ENCODE data around the gene S1PR3. TPM values are rescaled to one million over a fixed set of nuclear protein-coding genes. Genes with fewer than 3 reads are reported as not detected.

S1PR3 gene
- total and polyA plus RNA-seq, 2 donors (not counting 1 experiment from before 2014, with no cell fraction given): 20.5 to 23.8 TPM

DNA sequence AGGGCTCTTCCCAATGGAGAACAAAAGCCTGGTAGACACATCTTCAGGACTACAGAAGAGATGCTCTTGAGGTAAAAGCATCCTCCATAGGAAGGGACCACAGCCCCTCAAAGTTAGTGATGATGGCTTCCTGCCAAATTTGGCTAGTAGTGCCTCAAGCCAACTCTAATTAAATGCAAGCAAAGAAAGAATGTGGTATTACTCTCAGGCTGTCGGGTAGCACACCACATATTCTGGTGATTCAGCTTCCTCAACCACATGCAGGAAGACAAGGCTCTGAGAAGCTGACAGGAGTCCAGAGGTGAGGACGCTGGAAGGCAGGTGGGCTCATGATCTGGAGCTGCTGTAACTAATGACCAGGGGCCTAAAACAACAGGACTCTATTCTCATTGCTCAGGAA, 37.2 kb upstream of the S1PR3 start:
- no peak overlapping the region for H3K27ac ChIP-seq (ENCODE audit: insufficient read depth, low read length)
- TF ChIP-seq, protein P1, sequence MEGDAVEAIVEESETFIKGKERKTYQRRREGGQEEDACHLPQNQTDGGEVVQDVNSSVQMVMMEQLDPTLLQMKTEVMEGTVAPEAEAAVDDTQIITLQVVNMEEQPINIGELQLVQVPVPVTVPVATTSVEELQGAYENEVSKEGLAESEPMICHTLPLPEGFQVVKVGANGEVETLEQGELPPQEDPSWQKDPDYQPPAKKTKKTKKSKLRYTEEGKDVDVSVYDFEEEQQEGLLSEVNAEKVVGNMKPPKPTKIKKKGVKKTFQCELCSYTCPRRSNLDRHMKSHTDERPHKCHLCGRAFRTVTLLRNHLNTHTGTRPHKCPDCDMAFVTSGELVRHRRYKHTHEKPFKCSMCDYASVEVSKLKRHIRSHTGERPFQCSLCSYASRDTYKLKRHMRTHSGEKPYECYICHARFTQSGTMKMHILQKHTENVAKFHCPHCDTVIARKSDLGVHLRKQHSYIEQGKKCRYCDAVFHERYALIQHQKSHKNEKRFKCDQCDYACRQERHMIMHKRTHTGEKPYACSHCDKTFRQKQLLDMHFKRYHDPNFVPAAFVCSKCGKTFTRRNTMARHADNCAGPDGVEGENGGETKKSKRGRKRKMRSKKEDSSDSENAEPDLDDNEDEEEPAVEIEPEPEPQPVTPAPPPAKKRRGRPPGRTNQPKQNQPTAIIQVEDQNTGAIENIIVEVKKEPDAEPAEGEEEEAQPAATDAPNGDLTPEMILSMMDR (conservative IDR thresholded peaks at IDR 0.05 in 1 of 2, IDR thresholded peaks at IDR 0.05 in 1 of 2; ENCODE audit: low read depth in 1 of 2, low read length in 2 of 2): no peak
- no peak for TF ChIP-seq EZH2 (IDR thresholded peaks at IDR 0.05; ENCODE audit: low read length, missing control alignments)
- H2AFZ ChIP-seq (ENCODE audit: low read length): no peak overlapping the region
- peaks cover 10% of the 10 kb centered on the region for H3K4me1 ChIP-seq (ENCODE audit: control insufficient read depth, extremely low read depth, insufficient read depth, low read length)
- peak in 1 of 2 donors; percentile 90 for DNase-seq (ENCODE audit: low read depth in 2 of 2)
- H4K20me1 ChIP-seq (ENCODE audit: control insufficient read depth, extremely low read depth, insufficient read depth, low read length): no peaks in the 10 kb centered on the region
- H3K36me3 ChIP-seq (ENCODE audit: control insufficient read depth, insufficient read depth, low read length): no peaks in the 10 kb centered on the region
- peak overlapping the region; percentile 85 for H3K4me2 ChIP-seq (ENCODE audit: extremely low read depth, insufficient read depth, low read length)
- peaks cover 5% of the 10 kb centered on the region for H3K27me3 ChIP-seq (ENCODE audit: control insufficient read depth, insufficient read depth, low read length)
- no peak overlapping the region for H3K9ac ChIP-seq (ENCODE audit: insufficient read depth, low read length)
- H3K79me2 ChIP-seq (ENCODE audit: control insufficient read depth, insufficient read depth, low read length): no peaks in the 10 kb centered on the region
- no peak overlapping the region for H3K4me3 ChIP-seq (replicated peaks in 1 of 4; ENCODE audit: control extremely low read depth in 1 of 4, insufficient read depth in 1 of 4, low read depth in 3 of 4, low read length in 4 of 4)
- no peaks in the 10 kb centered on the region for H3K9me3 ChIP-seq (ENCODE audit: control insufficient read depth, insufficient read depth, low read depth, low read length)

DNA sequence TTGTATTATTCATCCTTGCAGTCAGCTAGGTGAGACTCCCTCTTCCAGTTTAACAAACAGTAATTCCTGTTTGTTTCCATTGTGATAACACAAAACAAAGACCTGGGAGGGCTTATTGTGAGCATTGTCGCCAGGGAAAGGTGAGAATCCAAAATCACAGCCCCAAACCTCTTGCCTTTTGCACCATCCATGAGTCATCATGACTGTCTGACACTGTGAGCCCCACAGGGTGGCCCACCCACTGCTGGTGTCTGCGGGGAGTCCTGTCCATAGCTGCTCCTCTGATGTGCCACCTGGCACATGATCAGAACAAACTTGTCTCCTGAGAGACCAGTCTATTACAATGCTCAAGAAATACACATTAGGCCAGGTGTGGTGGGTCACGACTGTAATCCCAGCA, 33.7 kb upstream of the S1PR3 start:
- no peak for TF ChIP-seq EZH2 (IDR thresholded peaks at IDR 0.05; ENCODE audit: low read length, missing control alignments)
- TF ChIP-seq, protein P1 (conservative IDR thresholded peaks at IDR 0.05 in 1 of 2, IDR thresholded peaks at IDR 0.05 in 1 of 2; ENCODE audit: low read depth in 1 of 2, low read length in 2 of 2): no peak
- H3K9ac ChIP-seq (ENCODE audit: insufficient read depth, low read length): no peak overlapping the region
- no peak overlapping the region for H3K4me2 ChIP-seq (ENCODE audit: extremely low read depth, insufficient read depth, low read length)
- peaks cover 9% of the 10 kb centered on the region for H3K27me3 ChIP-seq (ENCODE audit: control insufficient read depth, insufficient read depth, low read length)
- no peaks in the 10 kb centered on the region for H3K79me2 ChIP-seq (ENCODE audit: control insufficient read depth, insufficient read depth, low read length)
- no peaks in the 10 kb centered on the region for H3K36me3 ChIP-seq (ENCODE audit: control insufficient read depth, insufficient read depth, low read length)
- H4K20me1 ChIP-seq (ENCODE audit: control insufficient read depth, extremely low read depth, insufficient read depth, low read length): no peaks in the 10 kb centered on the region
- DNase-seq (ENCODE audit: low read depth in 2 of 2): no peak
- H2AFZ ChIP-seq (ENCODE audit: low read length): no peak overlapping the region
- H3K27ac ChIP-seq (ENCODE audit: insufficient read depth, low read length): no peak overlapping the region
- peaks cover 2% of the 10 kb centered on the region for H3K4me1 ChIP-seq (ENCODE audit: control insufficient read depth, extremely low read depth, insufficient read depth, low read length)
- no peak overlapping the region for H3K4me3 ChIP-seq (replicated peaks in 1 of 4; ENCODE audit: control extremely low read depth in 1 of 4, insufficient read depth in 1 of 4, low read depth in 3 of 4, low read length in 4 of 4)
- no peaks in the 10 kb centered on the region for H3K9me3 ChIP-seq (ENCODE audit: control insufficient read depth, insufficient read depth, low read depth, low read length)

DNA sequence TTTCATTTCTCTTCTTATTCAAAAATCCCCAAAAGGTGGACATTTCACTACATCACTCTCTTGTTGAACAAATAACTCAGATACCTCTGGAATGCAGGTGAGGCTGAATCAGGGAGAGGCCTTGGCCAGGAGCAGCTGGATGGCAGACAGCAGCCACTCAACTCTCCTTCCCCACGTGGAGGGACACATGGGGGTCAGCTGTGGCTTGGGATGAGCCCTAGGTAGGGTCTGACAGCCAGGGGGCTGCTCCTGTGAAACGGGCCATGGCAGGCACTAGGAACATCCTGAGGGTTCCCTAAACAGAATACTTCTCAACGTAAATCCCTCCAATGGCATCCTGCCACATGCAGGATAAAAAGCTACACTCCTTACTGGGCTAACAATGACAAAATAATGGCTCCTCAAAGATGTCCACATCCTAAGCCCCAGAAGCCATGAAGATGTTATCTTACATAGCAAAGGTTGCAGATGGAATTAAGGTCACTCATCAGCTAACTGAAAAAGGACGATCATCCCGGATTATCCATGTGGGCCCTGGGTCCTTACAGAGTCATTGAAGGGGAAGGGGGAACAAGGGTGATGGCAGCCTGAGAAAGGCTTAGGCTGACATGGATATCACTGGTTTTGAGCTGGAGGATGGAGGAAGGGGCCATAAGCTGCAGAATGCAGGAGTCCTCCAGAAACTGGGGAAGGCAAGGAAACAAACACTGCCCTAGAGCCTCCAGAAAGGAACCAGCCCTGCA, 31.4 kb upstream of the S1PR3 start:
- Histone ChIP-seq H3K4me2 (ENCODE audit: extremely low read depth, insufficient read depth, low read length) (no peak overlapping the region), H3K9me3 (ENCODE audit: control insufficient read depth, insufficient read depth, low read depth, low read length) (no peaks in the 10 kb centered on the region), H4K20me1 (ENCODE audit: control insufficient read depth, extremely low read depth, insufficient read depth, low read length) (no peaks in the 10 kb centered on the region), H3K9ac (ENCODE audit: insufficient read depth, low read length) (no peak overlapping the region), H3K4me1 (ENCODE audit: control insufficient read depth, extremely low read depth, insufficient read depth, low read length) (no peaks in the 10 kb centered on the region), H3K36me3 (ENCODE audit: control insufficient read depth, insufficient read depth, low read length) (no peaks in the 10 kb centered on the region), H2AFZ (ENCODE audit: low read length) (no peak overlapping the region), H3K27me3 (ENCODE audit: control insufficient read depth, insufficient read depth, low read length) (peaks cover 9% of the 10 kb centered on the region), H3K79me2 (ENCODE audit: control insufficient read depth, insufficient read depth, low read length) (no peaks in the 10 kb centered on the region), H3K4me3 (replicated peaks in 1 of 4; ENCODE audit: control extremely low read depth in 1 of 4, insufficient read depth in 1 of 4, low read depth in 3 of 4, low read length in 4 of 4) (no peak overlapping the region), H3K27ac (ENCODE audit: insufficient read depth, low read length) (no peak overlapping the region)
- TF ChIP-seq, protein P1 (conservative IDR thresholded peaks at IDR 0.05 in 1 of 2, IDR thresholded peaks at IDR 0.05 in 1 of 2; ENCODE audit: low read depth in 1 of 2, low read length in 2 of 2): no peak
- no peak for TF ChIP-seq EZH2 (IDR thresholded peaks at IDR 0.05; ENCODE audit: low read length, missing control alignments)
- DNase-seq (ENCODE audit: low read depth in 2 of 2): no peak
